GM04504 (cell line): ENCODE data around the gene UBN2.

Experiments used
- DNase-seq: peaks from one replicate; pipeline ENCODE4 v3.0.0-alpha.2; 2012; ENCODE audit warnings: low read depth

Gene UBN2

GRCh38 chr7:139355320-139355719 is 124.3 kb downstream of the UBN2 start:
- no peak for DNase-seq
